ENCODE measurements around the gene UVRAG. TPM values are rescaled to one million over a fixed set of nuclear protein-coding genes. Genes with fewer than 3 reads are reported as not detected.

Gene UVRAG
- total RNA-seq, 1 experiment from 2014 or later = 13.0 TPM

- no peaks in the 10 kb centered on the region for H3K36me3 ChIP-seq (ENCODE audit: low read depth, low read length)
- TF ChIP-seq EZH2phosphoT487 (IDR thresholded peaks at IDR 0.05; ENCODE audit: borderline replicate concordance, low read length) (no peak), EZH2 (IDR thresholded peaks at IDR 0.05; ENCODE audit: low read length, unreplicated experiment) (no peak)
- TF ChIP-seq, protein P1, sequence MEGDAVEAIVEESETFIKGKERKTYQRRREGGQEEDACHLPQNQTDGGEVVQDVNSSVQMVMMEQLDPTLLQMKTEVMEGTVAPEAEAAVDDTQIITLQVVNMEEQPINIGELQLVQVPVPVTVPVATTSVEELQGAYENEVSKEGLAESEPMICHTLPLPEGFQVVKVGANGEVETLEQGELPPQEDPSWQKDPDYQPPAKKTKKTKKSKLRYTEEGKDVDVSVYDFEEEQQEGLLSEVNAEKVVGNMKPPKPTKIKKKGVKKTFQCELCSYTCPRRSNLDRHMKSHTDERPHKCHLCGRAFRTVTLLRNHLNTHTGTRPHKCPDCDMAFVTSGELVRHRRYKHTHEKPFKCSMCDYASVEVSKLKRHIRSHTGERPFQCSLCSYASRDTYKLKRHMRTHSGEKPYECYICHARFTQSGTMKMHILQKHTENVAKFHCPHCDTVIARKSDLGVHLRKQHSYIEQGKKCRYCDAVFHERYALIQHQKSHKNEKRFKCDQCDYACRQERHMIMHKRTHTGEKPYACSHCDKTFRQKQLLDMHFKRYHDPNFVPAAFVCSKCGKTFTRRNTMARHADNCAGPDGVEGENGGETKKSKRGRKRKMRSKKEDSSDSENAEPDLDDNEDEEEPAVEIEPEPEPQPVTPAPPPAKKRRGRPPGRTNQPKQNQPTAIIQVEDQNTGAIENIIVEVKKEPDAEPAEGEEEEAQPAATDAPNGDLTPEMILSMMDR (conservative IDR thresholded peaks at IDR 0.05; ENCODE audit: low read depth, low read length) = no peak
- no peaks in the 10 kb centered on the region for H3K9me3 ChIP-seq (ENCODE audit: low read length)
- no peaks in the 10 kb centered on the region for H3F3A ChIP-seq (ENCODE audit: low read length, unreplicated experiment)
- H3K79me2 ChIP-seq (ENCODE audit: low read length) = no peaks in the 10 kb centered on the region
- ChIA-PET POLR2A (ENCODE audit: unreplicated experiment) (interaction anchor here (0.6 kb wide), 1 partner anchor 319 kb away, joined by 3 read pairs; no protein-coding TSS in a partner anchor), CTCF (interaction anchor here (0.5 to 1.5 kb wide), 6 partner anchors 56 to 254 kb away, joined by 3 to 9 read pairs (median 5); no protein-coding TSS in a partner anchor)
- H2AFZ ChIP-seq (ENCODE audit: low read length) = peak overlapping the region; percentile 59
- intact Hi-C loops (cut with micrococcal nuclease) = loop anchor here (1.0 to 5.0 kb wide), 2 partner anchors 254 to 349 kb away; no protein-coding TSS in a partner anchor
- no peak for DNase-seq
- peak overlapping the region; percentile 18; the same call in 1 of the 2 replicates for H3K9ac ChIP-seq (ENCODE audit: low read length)
- no peak overlapping the region for H3K27ac ChIP-seq (ENCODE audit: low read length)
- BruUV-seq (replicated peaks) = no TSS peak
- H3K27me3 ChIP-seq (ENCODE audit: low read length) = no peaks in the 10 kb centered on the region
- peak overlapping the region; percentile 71 for H3K4me2 ChIP-seq (ENCODE audit: low read length)
- H4K20me1 ChIP-seq (ENCODE audit: low read length) = no peaks in the 10 kb centered on the region
- no peaks in the 10 kb centered on the region for H3K9me2 ChIP-seq (replicated peaks; ENCODE audit: low read length)
- no peak for ATAC-seq
- peaks cover 37% of the 10 kb centered on the region for H3K4me1 ChIP-seq (ENCODE audit: insufficient read depth, low read length)
- H3K4me3 ChIP-seq (ENCODE audit: low read length) = no peak overlapping the region
Measured at GRCh38 chr11:76151556-76152085, 336.6 kb downstream of the UVRAG start.

GRCh38 chr11:76152086-76152681, 337.2 kb downstream of the UVRAG start:
- H3K9ac ChIP-seq (ENCODE audit: low read length) = peak overlapping the region; percentile 18; the same call in 1 of the 2 replicates
- DNase-seq (peak; percentile 94), ATAC-seq (peak; percentile 55)
- CTCF ChIA-PET = interaction anchor here (0.5 to 1.5 kb wide), 8 partner anchors 56 to 626 kb away, joined by 3 to 9 read pairs (median 6); partner anchors contain the start of gene GDPD5
- H3K9me2 ChIP-seq (replicated peaks; ENCODE audit: low read length) = no peaks in the 10 kb centered on the region
- H3K27me3 ChIP-seq (ENCODE audit: low read length) = no peaks in the 10 kb centered on the region
- peaks cover 37% of the 10 kb centered on the region for H3K4me1 ChIP-seq (ENCODE audit: insufficient read depth, low read length)
- no peaks in the 10 kb centered on the region for H4K20me1 ChIP-seq (ENCODE audit: low read length)
- H3K4me3 ChIP-seq (ENCODE audit: low read length) = no peak overlapping the region
- TF ChIP-seq, protein P1 (conservative IDR thresholded peaks at IDR 0.05; ENCODE audit: low read depth, low read length) = peak; percentile 98
- no peak for TF ChIP-seq EZH2phosphoT487 (IDR thresholded peaks at IDR 0.05; ENCODE audit: borderline replicate concordance, low read length)
- H3K9me3 ChIP-seq (ENCODE audit: low read length) = no peaks in the 10 kb centered on the region
- H2AFZ ChIP-seq (ENCODE audit: low read length) = peak overlapping the region; percentile 59
- no peaks in the 10 kb centered on the region for H3K36me3 ChIP-seq (ENCODE audit: low read depth, low read length)
- no peak overlapping the region for H3K27ac ChIP-seq (ENCODE audit: low read length)
- intact Hi-C loops (cut with micrococcal nuclease) = loop anchor here (1.0 to 5.0 kb wide), 2 partner anchors 255 to 350 kb away; no protein-coding TSS in a partner anchor
- H3K79me2 ChIP-seq (ENCODE audit: low read length) = no peaks in the 10 kb centered on the region
- H3F3A ChIP-seq (ENCODE audit: low read length, unreplicated experiment) = no peaks in the 10 kb centered on the region
- peak overlapping the region; percentile 71 for H3K4me2 ChIP-seq (ENCODE audit: low read length)
- POLR2A ChIA-PET (ENCODE audit: unreplicated experiment) = interaction anchor here (0.6 kb wide), 1 partner anchor 319 kb away, joined by 3 read pairs; no protein-coding TSS in a partner anchor
- no TSS peak for BruUV-seq (replicated peaks)

Data from PC-3 (cell line).